SK-N-SH treated with all-trans-retinoic acid at 6 μM for 48 hours (cell line): Measurements from ENCODE around the gene SLC24A4.

Source experiments
- PATZ1 ChIP-seq: fragments of 250-450 bp; sonication (Bioruptor Pico); IDR thresholded peaks from 2 replicates; pipeline ENCODE4 v1.8.0; 2020; ENCODE audit warnings: mild to moderate bottlenecking, moderate library complexity, borderline replicate concordance
- TOX ChIP-seq: fragments of 250-450 bp; sonication (Bioruptor Pico); IDR thresholded peaks from 2 replicates; pipeline ENCODE4 v1.8.0; 2021; ENCODE audit warnings: mild to moderate bottlenecking, moderate library complexity, borderline replicate concordance
- ZFP3 ChIP-seq: fragments of 250-450 bp; sonication (Bioruptor Pico); IDR thresholded peaks from 2 replicates; pipeline ENCODE4 v1.5.0; 2020; ENCODE audit warnings: mild to moderate bottlenecking, moderate library complexity
- ZFP30 ChIP-seq: fragments of 450-650 bp; formaldehyde crosslinking; IDR thresholded peaks from 2 replicates; pipeline ENCODE4 v1.5.0; 2022; ENCODE audit warnings: mild to moderate bottlenecking, moderate library complexity
- ZNF565 ChIP-seq: fragments of 450-650 bp; formaldehyde crosslinking; conservative IDR thresholded peaks from 2 replicates; pipeline ENCODE4 v1.5.0; 2020; ENCODE audit warnings: low read depth, mild to moderate bottlenecking, moderate library complexity

GRCh38 chr14:92427096-92427495, 104.1 kb downstream of the SLC24A4 start:
- TF ChIP-seq ZFP3 (CRISPR knock-in tag) (no peak), ZNF565 (CRISPR knock-in tag) (no peak), TOX (no peak), ZFP30 (CRISPR knock-in tag) (no peak), PATZ1 (CRISPR knock-in tag) (no peak)
